HG02840 (cell line): Measurements from ENCODE around the gene SNAPC2.
"Not testable (repeated sequence)": the region's sequence is repeated elsewhere in the genome, so short reads cannot be mapped to it uniquely, and the experiment has no call there.

Source experiments
- ATAC-seq: cut with Tn5 transposase; IDR thresholded peaks from one replicate; pipeline ENCODE4 v1.9.1; 2021; ENCODE audit warnings: mild to moderate bottlenecking, moderate library complexity, moderate number of reproducible peaks; ENCODE audit not compliant: unreplicated experiment, low FRiP score

SNAPC2 gene

GRCh38 chr19:7908078-7908699 lies 11.9 kb upstream of the SNAPC2 start:
- no peak for ATAC-seq

DNA sequence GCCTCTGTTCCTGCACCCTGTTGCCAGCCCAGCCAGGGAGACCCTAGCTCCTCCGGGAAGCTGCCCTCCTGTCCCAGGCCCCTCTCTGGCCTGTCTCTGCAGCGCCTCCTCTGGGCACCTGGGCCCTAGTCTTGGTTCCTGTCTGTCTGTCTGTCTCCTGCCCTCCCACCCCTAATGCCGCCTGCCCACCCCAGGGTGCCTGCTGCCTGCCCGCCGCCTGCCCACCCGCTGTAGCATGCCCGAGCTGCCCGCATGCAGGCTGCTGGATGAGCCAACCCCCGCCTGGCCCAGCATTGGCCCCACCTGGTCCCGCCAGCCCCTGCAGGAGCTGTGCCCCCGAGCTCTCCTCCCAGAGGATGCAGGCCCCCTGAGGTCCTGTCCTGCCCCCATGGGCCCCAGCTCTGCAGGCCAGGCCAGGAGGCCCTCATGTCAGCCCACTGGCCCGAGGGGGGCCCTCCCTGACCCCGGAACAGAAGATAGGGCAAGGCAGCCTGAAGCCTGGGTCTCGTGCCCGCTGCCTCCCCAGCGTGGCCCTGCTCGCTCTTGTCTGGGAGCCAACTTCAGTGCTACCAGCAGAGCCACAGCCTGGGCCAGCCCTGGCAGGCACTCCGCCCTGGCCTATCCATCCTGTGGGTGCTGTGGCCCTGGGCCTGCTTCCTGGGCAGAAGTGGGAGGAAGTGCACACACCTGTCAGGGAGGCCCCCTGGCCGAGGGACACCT lies 11.2 kb upstream of the SNAPC2 start:
- no peak for ATAC-seq

GRCh38 chr19:7909471-7910067 lies 10.6 kb upstream of the SNAPC2 start:
- ATAC-seq = no peak

GRCh38 chr19:7910321-7911161 lies 9.6 kb upstream of the SNAPC2 start:
- ATAC-seq = no peak

DNA sequence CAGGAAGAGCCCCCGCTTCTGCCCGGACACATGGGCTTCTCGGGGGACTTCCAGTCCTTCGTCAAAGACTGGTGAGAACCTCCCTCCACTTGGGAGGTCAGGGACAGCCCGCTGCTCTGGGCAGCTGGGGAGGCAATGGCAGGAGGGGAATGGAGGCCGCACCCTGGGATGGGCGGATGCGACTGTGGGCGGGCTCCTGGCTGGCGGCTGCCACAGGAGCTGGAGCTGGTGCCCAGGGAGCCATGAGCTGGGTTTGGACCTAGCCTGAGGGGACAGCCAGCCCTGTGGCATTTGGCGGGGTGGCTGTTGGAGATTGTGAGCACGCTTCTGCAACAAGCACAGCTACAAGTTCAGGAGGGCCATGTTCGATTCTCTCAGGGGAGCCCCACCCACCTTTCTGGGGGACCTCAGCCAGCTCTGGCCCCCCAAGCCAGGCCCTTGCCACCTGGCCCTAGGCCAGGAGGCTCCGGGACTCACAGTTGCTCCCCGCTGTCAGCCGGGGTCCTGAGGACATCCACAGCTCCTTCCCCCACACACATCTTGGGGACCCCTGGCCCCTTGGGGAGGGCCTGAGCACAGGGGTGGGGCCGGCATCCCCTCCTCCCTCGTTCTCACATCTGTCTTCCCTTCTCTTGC lies 8.5 kb upstream of the SNAPC2 start:
- ATAC-seq = no peak

DNA sequence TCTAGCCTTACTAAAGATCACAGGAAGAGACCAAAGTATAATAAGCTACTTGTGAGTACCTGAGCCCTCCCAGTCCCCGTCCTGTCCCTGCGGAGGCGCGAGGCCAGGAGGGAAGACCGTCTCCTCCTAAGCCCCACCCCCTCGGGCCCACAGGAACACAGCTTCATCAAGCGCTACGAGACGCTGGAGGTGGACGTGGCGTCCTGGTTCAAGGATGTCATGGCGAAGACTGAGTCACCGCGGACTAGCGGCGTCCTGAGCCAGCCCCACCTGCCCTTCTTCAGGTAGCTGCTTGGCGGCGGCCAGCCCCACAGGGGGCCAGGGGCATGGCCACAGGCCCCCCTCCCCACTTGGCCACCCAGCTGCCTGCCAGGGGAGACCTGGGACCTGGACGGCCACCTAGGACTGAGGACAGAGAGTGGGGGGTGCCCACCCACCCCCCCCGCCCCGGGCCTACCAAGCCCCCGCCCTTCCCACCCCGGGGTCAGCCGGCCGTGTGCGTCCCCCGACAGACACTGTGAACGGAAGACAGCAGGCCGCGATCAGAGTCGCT lies 7.9 kb upstream of the SNAPC2 start:
- ATAC-seq = no peak

DNA sequence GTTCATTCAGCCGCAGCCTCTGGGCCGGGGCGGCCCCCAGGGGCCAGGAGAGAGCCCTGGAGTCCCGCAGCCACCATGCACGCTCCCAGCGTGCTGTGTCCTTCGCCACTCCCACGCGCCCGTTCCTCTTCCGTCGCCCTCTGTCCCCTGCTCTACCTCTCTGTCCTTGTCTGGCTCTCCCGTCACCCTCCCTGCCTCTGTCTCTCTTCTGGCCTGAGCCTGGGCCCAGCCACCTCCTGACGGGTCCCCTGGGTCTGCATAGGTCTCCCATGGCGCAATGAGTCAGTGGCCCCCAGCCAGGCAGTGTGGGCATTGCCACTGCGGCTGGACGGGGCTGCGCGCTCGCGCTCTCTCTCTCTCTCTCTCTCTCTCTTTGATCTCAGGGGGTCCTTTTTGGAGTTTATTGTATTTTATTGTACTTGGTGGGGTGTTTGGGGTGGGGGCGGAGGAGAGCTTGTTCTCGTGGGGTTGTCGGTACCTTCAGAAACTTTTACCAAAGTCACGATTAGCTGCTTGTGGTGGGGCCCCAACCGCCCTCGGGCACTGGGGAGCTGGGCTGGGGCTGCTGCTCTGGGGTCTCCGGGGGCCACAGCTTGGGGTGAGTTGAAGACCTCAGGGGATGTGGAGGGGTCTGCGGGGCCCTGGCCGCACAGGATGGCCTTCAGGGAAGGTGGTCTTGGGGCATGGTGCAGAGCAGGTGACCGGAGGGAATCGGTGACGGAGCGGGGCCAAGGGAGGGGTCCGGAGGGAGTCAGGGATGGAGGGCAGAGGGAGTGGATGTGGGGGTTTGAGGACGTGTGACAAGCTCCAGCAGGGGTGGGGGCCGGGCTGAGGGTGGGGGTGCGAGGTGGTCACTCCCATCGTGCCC lies 7.2 kb upstream of the SNAPC2 start:
- ATAC-seq = no peak

DNA sequence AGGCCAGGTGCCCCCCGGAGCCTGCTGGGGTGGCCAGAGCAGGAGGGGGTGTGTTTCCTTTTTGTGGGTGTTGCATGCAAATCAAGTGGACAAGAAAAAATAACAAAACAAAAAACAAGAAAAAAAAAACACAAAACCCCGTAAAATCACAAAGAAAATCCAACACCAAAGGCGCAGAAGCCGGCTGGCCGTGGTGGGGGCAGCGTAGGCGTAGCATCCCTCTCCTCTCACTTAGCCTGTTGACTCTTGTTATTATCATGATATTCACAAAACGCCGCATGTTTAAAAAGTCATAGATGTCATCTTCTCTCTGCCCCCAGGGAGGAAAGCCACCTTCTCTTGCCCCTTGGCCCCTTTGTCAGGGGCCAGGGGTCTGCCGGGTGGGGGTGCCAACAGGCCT lies 6.5 kb upstream of the SNAPC2 start:
- no peak for ATAC-seq

DNA sequence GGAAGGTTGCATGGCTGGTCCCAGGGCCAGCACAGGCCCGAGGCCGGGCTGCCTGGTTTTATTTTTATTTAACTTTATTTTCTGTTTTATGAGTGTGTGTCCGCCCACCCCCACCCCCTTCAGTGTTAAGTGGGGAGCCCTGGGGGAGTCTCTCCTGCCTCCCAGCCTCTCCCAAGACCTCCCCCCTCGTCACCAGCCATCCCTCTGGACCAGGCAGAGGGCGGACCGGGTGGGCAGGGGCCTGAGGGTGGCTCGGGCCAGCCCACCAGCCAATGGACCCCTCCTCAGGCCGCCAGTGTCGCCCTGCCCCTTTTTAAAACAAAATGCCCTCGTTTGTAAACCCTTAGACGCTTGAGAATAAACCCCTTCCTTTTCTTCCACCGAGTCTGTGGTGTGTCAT lies 6.0 kb upstream of the SNAPC2 start:
- ATAC-seq = no peak

- no peak for ATAC-seq
Observed at GRCh38 chr19:7914598-7915045, 5.5 kb upstream of the SNAPC2 start, which contains the start of gene TGFBR3L. TSS of gene TGFBR3L (plus strand) at chr19:7914830.

DNA sequence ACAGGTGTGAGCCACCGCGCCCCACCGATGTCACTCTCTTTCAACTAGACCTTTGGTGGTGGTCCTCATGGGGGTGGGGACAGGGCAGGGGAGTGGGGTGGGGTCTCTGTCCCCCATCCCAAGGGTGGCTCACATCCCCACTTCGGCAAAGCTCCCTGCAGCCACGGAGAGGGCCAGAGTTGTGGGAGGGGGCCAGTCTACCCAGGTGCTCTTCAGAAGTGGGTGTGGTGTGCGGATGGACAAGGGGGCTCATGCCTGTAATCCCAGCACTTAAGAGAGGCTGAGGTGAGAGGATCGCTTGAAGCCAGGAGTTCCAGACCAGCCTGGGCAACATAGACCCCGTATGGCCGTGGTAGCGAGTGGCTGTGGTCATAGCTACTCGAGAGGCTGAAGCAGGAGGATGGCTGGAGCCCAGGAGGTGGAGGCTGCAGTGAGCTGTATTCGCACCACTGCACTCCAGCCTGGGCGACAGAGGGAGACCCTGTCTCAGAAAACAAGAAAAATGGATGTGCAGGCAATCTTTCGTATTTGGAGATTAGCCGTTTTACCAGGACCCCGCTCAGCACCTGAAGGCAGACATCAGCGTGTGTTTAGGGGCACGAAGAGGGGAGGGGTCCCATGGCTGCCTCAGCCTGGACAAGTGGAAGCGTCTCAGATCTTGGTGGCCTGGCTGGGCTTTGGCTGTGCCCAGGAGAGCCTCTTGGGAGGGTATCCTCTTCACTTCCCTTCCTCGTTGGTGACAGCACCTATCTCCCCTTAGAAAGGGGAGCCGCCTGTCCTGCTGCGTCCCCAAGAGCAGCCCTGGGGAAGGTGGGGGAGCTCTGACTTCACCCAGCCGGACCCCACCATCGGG lies 4.7 kb upstream of the SNAPC2 start:
- no peak for ATAC-seq

GRCh38 chr19:7916103-7916954 lies 3.8 kb upstream of the SNAPC2 start:
- no peak for ATAC-seq

DNA sequence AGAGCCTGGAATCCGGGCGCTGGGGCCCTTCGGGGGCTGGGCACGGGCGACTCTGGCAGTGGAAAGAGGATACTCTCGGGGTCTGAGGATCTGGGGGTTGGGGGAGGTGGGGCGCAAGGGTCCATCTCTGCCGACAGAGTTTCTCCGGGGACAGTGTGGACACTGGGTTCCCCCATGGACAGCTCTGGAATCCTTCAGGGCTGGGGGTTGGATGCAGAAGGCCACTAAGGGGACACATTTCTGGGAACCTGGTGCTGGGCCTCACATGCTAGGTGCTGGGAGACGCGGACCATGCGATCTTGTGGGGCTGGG lies 3.2 kb upstream of the SNAPC2 start:
- no peak for ATAC-seq

DNA sequence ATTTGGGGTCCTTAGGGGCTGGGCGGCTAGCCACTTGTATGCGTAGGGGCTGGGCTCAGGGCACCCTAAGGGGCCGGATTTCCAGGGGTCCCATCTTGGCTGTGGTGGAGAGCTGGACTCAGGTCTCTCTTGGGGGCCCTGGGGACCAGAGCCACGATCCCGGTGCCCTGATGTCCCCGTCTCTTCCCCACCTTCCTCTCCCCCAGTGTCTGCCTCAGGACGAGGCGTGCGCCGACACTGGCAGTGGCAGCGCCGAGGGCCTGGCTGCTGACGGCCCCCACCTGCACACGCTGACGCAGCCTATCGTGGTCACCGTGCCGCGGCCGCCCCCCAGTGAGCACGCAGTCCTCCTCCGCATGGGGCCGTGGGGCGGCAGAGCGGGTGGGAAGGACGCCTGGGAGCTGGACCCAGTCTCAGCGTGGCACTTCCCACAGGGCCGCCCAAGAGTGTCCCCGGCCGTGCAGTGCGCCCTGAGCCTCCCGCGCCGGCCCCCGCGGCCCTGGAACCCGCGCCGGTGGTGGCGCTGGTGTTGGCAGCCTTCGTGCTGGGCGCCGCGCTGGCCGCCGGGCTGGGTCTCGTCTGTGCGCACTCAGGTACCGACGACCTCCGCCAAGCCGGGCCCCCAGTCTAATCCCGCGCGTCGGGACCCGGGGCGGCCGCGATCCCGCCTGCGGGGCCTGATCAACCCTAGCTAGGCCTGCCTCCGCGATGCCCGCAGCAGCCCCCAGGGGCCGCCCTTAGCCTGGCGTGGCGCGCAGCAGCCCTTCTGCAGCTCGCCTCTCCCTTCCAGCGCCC lies 2.7 kb upstream of the SNAPC2 start:
- ATAC-seq = no peak

GRCh38 chr19:7918062-7918614 lies 2.0 kb upstream of the SNAPC2 start:
- not testable (repeated sequence) for ATAC-seq

- ATAC-seq = no peak
Observed at GRCh38 chr19:7918615-7919421, 1.3 kb upstream of the SNAPC2 start.
